Right cardiac atrium (tissue), 5 donors: ENCODE measurements around the gene SDF4. TPM values are rescaled to one million over a fixed set of nuclear protein-coding genes. Genes with fewer than 3 reads are reported as not detected.
A peak's percentile ranks its signal among the peaks of the same experiment; 100 is the strongest.

Experiments
- ATAC-seq, 2 donors: fragments of 200-7000 bp; cut with Tn5 transposase; one replicate each; pipeline versions ENCODE4 v1.8.0 to v1.9.1; 2020; ENCODE audit warnings: moderate library complexity in 2 of 2, mild to moderate bottlenecking in 1 of 2
- DNase-seq, 3 donors: peaks; one replicate each; pipeline ENCODE4 v3.0.0-alpha.2; 2020
- H3K27ac ChIP-seq: one replicate; pipeline ENCODE4 v1.5.1; 2013; ENCODE audit warnings: mild to moderate bottlenecking, low read length, control low read depth, moderate library complexity
- H3K27me3 ChIP-seq: one replicate; pipeline ENCODE4 v1.6.1; 2013; ENCODE audit not compliant: control insufficient read depth, insufficient read depth
- H3K4me1 ChIP-seq: one replicate; pipeline ENCODE4 v1.6.1; 2013; ENCODE audit warnings: low read length; ENCODE audit not compliant: control insufficient read depth, insufficient read depth
- H3K4me3 ChIP-seq: one replicate; pipeline ENCODE4 v1.5.1; 2013; ENCODE audit warnings: low read length, control low read depth
- H3K9me3 ChIP-seq: one replicate; pipeline ENCODE4 v1.6.1; 2013; ENCODE audit warnings: low read length; ENCODE audit not compliant: control insufficient read depth
- WGBS: extraction: QIAGEN DNeasy Blood & Tissue Kit; methylation state at CpG from one replicate; pipeline ENCODE4 v1.1.7; 2013; 5-methylcytosine and 5-hydroxymethylcytosine counted together
- intact Hi-C, 4 donors: fragments of 100-400 bp; cut with DNase I; formaldehyde crosslinking; loops; one replicate each; pipeline versions ENCODE4 v1.11.0 to v1.14.0; 2022 to 2023
- polyA plus RNA-seq: library from polyadenylated mRNA; stranded (reverse); fragments of 200-250 nt; gene quantifications from one replicate; pipeline ENCODE4 v1.2.3, GENCODE V29; 2013
- total RNA-seq, 4 donors: library from RNA; stranded (reverse); fragmentation: NEBNext Ultra II Directional; extraction: Animal tissue kit (Norgen Biotek cat#: 25700); gene quantifications; one replicate each; pipeline ENCODE4 v1.2.1, GENCODE V29; 2021
- donor health status: healthy with polysubstance abuse.
- donor health status: DM: no; HTN: yes; CAD: no.
- donor health status: DM: no; HTN: no; CAD: no.
- donor health status: DM: no; HTN: yes; CAD: no; lungs with severe emphysema.
- donor health status: DM: yes; HTN: yes; CAD: no.

The SDF4 gene
- total and polyA plus RNA-seq, 5 donors: 156 to 215 (median 166) TPM

DNA sequence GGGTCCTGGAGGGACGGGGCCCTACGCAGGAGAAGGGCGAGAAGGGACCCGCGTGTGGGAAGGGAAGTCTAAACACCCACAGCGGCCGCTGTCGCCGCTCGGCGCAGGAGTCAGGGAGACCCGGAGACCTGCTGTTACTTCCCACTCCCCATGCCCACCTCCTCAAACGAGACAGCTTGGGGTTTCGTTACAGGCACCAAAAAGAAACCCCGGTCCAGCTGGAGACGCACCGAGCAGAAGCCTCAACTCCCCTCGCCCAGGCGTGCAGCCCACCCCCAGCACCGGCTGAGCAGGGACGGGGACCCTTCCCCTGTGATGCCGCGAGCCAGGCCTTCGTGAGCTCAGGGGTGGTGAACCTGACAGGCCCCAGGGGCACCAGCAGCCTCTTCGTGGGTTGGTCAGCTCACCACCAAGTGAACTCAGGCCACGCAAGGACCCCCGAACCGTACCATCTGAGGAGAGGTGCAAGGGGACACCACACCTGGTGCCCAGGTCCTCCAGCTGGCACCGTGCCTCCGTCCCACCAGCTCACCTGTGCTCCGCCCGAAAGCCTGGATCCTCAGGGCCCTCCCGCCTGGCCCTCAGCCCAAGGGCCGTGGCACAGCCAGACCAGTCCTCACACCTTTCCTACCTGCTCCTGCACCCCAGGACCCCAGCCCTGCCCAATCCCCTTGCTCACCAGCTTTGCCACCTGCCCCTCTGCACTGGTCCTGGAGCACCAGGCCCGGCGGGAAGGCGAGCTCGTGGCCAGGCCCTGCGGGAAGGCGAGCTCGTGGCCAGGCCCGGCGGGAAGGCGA lies 5.0 kb downstream of the SDF4 start:
- intact Hi-C loops: no loop called here
- Histone ChIP-seq H3K4me1 (peaks cover 6% of the 10 kb centered on the region), H3K9me3 (no peaks in the 10 kb centered on the region), H3K27ac (no peak overlapping the region), H3K4me3 (no peak overlapping the region), H3K27me3 (no peaks in the 10 kb centered on the region)
- DNase-seq (no peak), ATAC-seq (no peak)
- 91% methylated on average over 42 of the region's 44 CpGs for WGBS

DNA sequence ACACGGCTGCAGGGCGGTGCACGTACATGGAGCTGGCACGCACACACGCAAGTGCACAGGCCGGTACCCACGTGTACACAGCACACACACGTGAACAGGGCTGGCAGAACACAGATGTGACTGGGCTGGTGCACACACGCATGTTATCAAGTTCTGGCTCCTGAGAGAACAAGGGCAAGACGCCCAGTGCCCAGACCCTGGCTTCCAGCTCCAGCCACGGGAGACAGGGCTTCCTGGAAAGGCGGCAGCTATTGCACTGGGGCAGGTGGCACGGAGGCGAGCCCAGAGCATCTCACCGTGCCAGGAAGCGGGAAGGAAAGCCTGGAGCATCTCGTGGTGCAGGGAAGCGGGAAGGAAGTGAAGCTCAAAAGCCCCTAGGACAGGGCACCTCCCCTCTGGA lies 5.9 kb downstream of the SDF4 start:
- H3K27ac ChIP-seq: no peak overlapping the region
- ATAC-seq: no peak

DNA sequence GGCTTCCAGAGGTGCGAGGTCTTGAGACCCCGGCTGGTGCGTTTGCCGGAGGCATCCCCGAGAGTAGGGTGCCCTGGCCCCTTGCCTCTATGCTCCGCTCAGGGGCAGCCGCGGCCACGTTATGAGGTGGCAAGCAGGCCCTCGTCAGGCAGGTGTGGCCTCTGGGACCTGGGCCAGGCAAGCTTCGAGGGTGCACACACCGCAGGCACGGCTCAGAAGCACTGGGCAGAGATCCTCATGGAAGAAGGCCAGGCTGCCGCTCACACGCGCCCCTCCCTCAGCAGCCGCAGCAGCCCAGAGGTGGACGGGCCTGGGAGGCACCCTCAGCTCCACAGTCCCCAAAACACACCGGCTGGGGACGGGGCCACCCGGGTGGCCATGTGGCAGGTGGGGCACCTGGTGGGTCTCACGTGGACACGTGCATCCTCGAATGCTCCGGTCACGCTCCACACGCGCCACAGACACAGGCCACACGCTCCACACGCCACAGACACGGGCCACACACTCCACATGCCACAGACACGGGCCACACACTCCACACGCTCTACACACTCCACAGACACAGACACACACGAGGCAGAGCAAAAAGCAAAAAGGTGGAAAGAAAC lies 6.5 kb downstream of the SDF4 start:
- H3K4me1 ChIP-seq: peaks cover 6% of the 10 kb centered on the region
- H3K9me3 ChIP-seq: no peaks in the 10 kb centered on the region
- ATAC-seq: no peak
- H3K27ac ChIP-seq: no peak overlapping the region
- 89% methylated on average over 34 of the region's 34 CpGs for WGBS
- no peaks in the 10 kb centered on the region for H3K27me3 ChIP-seq
- no peak for DNase-seq
- H3K4me3 ChIP-seq: no peak overlapping the region
- intact Hi-C loops: no loop called here

More for the DNA sequence above, 5.9 kb downstream of the SDF4 start:
- DNase-seq: no peak
- H3K27me3 ChIP-seq: no peaks in the 10 kb centered on the region
- intact Hi-C loops: no loop called here
- peaks cover 6% of the 10 kb centered on the region for H3K4me1 ChIP-seq
- WGBS: 72% methylated on average over 18 of the region's 18 CpGs
- no peaks in the 10 kb centered on the region for H3K9me3 ChIP-seq
- no peak overlapping the region for H3K4me3 ChIP-seq

DNA sequence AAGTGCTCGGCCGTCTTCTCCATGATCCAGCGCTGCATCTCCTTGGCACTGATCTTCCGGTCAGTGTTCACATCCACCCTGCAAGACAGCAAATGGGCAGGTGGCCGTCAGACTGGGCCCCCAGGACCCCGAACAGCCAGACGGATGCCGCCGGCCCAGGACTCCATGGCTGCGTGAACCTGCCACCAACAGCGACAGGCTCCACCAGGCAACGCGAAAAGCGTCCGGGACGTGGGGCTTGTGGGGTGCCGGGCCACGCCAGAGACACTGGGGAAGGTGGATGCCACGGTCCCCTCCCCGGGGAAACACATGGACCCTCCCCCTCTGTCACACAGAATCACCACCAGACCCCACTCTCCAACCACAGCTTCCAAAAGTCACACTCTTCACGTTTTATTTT lies 7.9 kb downstream of the SDF4 start:
- no peaks in the 10 kb centered on the region for H3K9me3 ChIP-seq
- intact Hi-C loops: no loop called here
- WGBS: 94% methylated on average over 21 of the region's 21 CpGs
- no peak overlapping the region for H3K27ac ChIP-seq
- DNase-seq (no peak), ATAC-seq (no peak)
- H3K4me1 ChIP-seq: no peaks in the 10 kb centered on the region
- H3K4me3 ChIP-seq: no peak overlapping the region
- H3K27me3 ChIP-seq: no peaks in the 10 kb centered on the region

- H3K9me3 ChIP-seq: no peaks in the 10 kb centered on the region
- no peaks in the 10 kb centered on the region for H3K27me3 ChIP-seq
- DNase-seq: no peak
- no peak overlapping the region for H3K27ac ChIP-seq
- H3K4me1 ChIP-seq: no peaks in the 10 kb centered on the region
- H3K4me3 ChIP-seq: no peak overlapping the region
- intact Hi-C loops: no loop called here
- 96% methylated on average over 15 of the region's 15 CpGs for whole genome bisulfite sequencing
- no peak for ATAC-seq
Measured at GRCh38 chr1:1223321-1223720, 8.5 kb downstream of the SDF4 start.

DNA sequence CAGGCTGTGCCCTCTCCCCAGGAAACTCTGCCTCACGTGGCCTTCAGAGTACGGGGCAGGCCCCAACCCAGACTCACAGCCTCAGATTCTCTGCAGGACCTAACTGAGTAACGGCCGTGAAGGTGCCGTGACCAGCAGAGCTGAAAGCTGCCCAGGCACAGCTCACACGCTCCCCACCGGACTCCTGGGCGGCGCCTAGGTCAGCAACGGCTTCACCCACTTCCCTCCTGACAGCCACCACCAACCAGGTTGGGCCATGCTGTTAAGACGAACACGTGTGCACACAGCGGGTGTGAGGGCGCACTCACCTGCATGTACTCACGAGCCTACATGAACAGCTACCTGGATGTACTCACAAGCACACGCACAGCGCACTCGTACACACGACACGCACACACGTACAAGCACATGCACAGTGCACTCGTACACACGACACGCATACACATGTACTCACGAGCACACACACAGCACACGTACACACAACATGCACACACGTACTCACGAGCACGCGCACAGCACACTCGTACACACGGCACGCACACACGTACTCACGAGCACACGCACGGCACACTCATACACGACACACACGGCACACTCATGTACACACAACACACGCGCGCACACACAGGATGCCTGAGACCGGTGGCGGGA lies 9.1 kb downstream of the SDF4 start:
- intact Hi-C loops: no loop called here
- H3K4me3 ChIP-seq: no peak overlapping the region
- no peak for DNase-seq
- no peaks in the 10 kb centered on the region for H3K9me3 ChIP-seq
- WGBS: 93% methylated on average over 44 of the region's 44 CpGs
- ATAC-seq: no peak
- H3K27me3 ChIP-seq: no peaks in the 10 kb centered on the region
- no peaks in the 10 kb centered on the region for H3K4me1 ChIP-seq
- H3K27ac ChIP-seq: no peak overlapping the region

DNA sequence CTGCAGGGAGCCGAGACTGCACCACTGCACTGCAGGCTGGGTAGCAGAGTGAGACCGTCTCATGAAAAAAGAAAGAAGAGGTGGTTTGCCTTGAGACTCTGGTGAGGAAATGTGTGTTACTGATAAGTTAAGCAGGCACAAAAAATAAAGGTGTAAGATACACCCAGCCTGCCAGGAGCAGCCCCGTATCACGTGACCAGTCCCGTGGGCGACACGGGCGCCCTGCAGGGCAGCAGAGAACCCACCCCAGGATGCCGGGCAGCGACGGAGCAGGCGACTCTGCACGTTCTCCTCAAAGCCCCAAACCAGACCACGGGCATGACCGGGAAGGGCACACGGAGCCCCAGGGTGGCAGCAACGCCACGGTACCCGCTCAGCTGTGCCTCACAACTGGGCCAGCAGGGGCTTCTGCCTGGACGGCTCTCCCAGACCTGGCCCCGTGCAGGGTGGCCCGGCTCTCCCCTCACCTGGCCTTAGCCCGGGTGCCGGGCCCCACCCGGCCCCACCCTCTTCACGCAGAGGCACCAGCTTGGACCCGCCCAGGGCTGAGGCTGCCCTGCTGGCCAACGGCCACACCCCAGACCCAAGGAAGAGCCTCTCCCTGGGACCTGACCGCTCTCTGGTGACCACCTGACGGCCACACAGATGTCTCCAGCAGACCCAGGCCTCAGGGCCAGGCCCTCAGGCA lies 9.8 kb downstream of the SDF4 start:
- no peaks in the 10 kb centered on the region for H3K27me3 ChIP-seq
- WGBS: 81% methylated on average over 30 of the region's 30 CpGs
- ATAC-seq (peak in 1 of 2 donors; percentile 3), DNase-seq (no peak)
- intact Hi-C loops: no loop called here
- H3K27ac ChIP-seq: no peak overlapping the region
- H3K9me3 ChIP-seq: no peaks in the 10 kb centered on the region
- no peaks in the 10 kb centered on the region for H3K4me1 ChIP-seq
- no peak overlapping the region for H3K4me3 ChIP-seq

GRCh38 chr1:1220197-1220596 lies 11.6 kb downstream of the SDF4 start:
- no peaks in the 10 kb centered on the region for H3K9me3 ChIP-seq
- no peak overlapping the region for H3K4me3 ChIP-seq
- 86% methylated on average over 24 of the region's 24 CpGs for WGBS
- no peaks in the 10 kb centered on the region for H3K4me1 ChIP-seq
- intact Hi-C loops: no loop called here
- ATAC-seq: no peak
- no peaks in the 10 kb centered on the region for H3K27me3 ChIP-seq
- H3K27ac ChIP-seq: no peak overlapping the region
- DNase-seq: no peak

GRCh38 chr1:1219341-1219740 lies 12.5 kb downstream of the SDF4 start:
- ATAC-seq: no peak
- WGBS: 94% methylated on average over 20 of the region's 20 CpGs
- no peak for DNase-seq
- Histone ChIP-seq H3K4me3 (no peak overlapping the region), H3K9me3 (no peaks in the 10 kb centered on the region), H3K27me3 (no peaks in the 10 kb centered on the region), H3K4me1 (no peaks in the 10 kb centered on the region), H3K27ac (no peak overlapping the region)
- intact Hi-C loops: no loop called here

- WGBS: 90% methylated on average over 36 of the region's 36 CpGs
- DNase-seq (no peak), ATAC-seq (no peak)
- Histone ChIP-seq H3K27ac (no peak overlapping the region), H3K27me3 (no peaks in the 10 kb centered on the region), H3K9me3 (no peaks in the 10 kb centered on the region), H3K4me3 (no peak overlapping the region), H3K4me1 (no peaks in the 10 kb centered on the region)
- intact Hi-C loops: no loop called here
Measured at GRCh38 chr1:1218524-1219200, 13.1 kb downstream of the SDF4 start.
